GM19099 (cell line): ENCODE measurements around the gene UBAC2.

Experiments
- POLR2A ChIP-seq: IDR thresholded peaks from 3 replicates; pipeline ENCODE4 v1.6.1; 2011; ENCODE audit warnings: low read depth; ENCODE audit not compliant: insufficient read length; ENCODE audit errors: extremely low read depth

Gene UBAC2

DNA sequence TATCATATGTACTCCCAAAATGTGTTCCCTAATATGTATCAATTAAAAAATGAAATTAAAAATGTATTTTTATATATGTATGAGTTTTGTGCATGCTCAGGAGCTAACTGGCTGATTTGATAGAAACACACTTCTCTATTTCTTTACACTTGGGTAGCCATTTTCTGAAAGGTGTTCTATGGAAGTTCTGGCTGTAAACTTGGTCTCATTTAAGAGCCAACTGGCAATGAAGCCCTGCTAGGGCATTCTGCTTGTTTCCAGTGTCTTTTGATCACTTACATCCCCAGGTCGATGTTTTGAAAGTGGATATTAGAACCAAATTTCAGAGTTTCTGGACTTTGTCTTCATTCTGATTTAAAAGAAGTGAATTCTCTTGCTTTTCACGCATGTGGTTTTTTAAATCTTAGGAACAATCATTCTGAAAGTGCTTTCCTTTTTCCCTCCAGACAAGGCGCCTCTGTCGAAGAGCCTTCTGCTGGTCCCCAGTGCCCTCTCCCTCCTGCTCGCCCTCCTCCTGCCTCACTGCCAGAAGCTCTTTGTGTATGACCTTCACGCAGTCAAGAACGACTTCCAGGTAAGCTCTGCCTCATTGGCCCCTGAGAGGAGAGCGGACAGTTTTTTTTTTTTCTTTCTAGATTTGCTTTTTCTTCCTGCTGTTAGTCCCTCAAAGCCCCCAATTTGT, 37.5 kb downstream of the UBAC2 start:
- no peak for TF ChIP-seq POLR2A

- no peak for TF ChIP-seq POLR2A
Measured at GRCh38 chr13:99246100-99246499, 45.4 kb downstream of the UBAC2 start.

DNA sequence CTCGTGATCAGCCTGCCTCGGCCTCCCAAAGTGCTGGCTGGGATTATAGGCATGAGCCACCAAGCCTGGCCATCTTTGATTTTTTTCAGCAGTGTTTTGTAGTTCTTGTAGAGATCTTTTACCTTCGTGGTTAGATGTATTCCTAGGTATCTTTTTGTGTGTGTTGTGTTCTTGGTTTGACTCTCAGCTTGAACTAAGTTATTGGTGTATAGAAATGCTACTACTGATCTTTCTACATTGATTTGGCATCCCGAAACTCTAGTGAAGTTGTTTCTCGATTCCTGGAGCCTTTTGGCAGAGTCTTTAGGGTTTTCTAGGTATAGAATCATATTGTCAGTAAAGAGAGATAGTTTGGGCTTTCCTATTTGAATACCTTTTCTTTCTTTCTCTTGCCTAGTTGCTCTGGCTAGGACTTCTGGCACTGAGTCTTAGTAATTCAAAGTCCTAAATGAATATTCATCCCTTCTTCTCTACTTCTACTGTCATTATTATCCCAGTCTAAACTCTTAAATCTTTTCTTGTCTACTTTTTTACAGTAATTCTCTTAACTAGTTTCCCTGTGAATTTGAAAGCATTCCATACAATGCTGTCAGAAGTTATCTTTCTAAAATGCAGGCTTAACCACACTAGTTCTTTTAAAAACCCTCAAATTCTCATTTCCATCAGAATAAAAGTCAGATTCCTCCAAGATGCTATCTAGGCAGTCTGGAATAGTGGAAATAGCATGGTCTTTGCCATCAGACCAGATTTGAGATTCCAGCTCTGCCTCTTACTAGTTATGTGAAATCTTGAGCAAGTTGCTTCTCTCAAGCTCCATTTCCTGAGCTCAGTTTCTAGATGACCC, 50.5 kb downstream of the UBAC2 start:
- no peak for TF ChIP-seq POLR2A

- TF ChIP-seq POLR2A = no peak
Measured at GRCh38 chr13:99251921-99252320, 51.3 kb downstream of the UBAC2 start.

- TF ChIP-seq POLR2A = no peak
Measured at GRCh38 chr13:99254830-99255229, 54.2 kb downstream of the UBAC2 start.

- TF ChIP-seq POLR2A = no peak
Measured at GRCh38 chr13:99255271-99255670, 54.6 kb downstream of the UBAC2 start.

DNA sequence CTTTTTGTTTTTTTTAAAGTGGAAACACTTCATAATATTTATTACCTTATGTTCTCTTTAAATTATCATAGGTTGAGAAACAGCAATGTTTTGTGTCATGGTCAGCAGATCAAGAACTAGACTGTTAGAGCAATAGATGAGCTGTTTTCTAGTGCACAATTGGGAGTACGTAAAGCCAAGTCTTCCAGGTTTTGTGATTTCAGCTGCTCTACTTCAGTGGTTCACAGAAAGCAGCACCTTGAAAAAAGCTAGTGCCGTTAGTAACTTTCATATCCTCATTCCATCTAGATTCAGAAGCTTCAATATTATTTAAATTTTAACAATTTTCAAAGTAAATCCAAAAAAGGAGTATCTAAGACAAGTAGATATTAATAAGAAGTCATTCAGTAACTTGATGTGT, 55.6 kb downstream of the UBAC2 start:
- no peak for TF ChIP-seq POLR2A

GRCh38 chr13:99256709-99257108, 56.1 kb downstream of the UBAC2 start:
- TF ChIP-seq POLR2A = no peak

- no peak for TF ChIP-seq POLR2A
Measured at GRCh38 chr13:99257291-99257690, 56.6 kb downstream of the UBAC2 start.

- TF ChIP-seq POLR2A = no peak
Measured at GRCh38 chr13:99258210-99258860, 57.7 kb downstream of the UBAC2 start, which contains the start of gene GPR18. GPR18 (minus strand) TSS chr13:99258379; CDS start chr13:99255872, 2,507 bp downstream.

DNA sequence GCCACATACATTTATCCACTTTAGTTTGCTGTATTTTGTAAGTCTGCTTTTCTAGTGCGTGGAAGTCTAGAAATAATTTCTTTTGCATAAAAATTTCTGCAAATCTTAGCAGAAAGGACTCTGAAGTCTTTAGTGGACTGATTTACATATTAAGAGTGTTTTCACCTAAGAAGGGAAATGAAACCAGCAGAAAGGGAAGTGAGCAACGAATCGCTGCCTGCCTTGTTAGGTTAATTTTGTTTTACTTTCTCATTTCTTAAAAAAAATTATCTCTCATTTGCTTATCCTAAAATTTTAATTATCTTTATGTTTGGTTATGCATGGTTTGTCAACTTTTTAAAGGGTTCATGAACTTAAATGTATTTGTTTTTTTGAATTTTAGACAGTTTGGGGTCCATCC, 58.3 kb downstream of the UBAC2 start:
- TF ChIP-seq POLR2A = no peak

DNA sequence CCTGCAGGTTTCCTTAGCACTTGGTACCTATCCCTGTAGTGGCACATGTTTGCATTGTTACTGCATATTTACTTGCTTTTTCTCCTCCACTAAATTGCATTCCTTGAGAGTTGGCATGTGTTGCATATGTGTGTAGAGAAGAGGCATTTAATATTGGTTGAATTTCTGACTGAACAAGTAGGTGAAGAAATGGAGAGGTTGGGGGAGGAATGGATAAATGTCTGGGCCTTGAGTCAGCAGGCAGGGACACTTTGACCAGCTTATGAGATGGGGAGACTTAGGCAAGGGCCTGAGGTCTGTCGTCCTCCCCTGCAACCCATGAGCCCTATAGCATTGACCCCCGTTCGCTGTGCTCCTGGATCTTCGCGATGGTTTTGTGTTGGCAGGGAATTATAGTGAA, 59.6 kb downstream of the UBAC2 start:
- TF ChIP-seq POLR2A = no peak

DNA sequence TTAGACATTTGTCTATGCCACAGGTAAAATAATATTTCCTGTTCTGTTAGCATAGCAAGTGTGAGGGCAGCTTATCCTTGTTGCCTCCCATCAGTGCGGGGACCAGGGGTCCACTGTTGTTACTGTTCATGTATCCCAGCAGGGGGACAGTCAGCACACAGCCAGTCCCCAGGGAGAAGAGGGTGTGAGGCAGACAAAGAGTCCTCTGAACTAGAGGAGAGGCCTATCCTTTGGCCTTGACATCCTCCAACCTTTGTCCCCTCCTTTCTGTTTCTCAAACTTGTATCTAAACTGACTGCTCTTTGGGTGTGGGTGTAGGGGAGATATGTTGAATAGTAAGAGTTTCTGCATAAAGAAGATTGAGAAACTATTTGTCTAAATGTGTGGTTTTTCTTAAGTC, 60.4 kb downstream of the UBAC2 start:
- no peak for TF ChIP-seq POLR2A

DNA sequence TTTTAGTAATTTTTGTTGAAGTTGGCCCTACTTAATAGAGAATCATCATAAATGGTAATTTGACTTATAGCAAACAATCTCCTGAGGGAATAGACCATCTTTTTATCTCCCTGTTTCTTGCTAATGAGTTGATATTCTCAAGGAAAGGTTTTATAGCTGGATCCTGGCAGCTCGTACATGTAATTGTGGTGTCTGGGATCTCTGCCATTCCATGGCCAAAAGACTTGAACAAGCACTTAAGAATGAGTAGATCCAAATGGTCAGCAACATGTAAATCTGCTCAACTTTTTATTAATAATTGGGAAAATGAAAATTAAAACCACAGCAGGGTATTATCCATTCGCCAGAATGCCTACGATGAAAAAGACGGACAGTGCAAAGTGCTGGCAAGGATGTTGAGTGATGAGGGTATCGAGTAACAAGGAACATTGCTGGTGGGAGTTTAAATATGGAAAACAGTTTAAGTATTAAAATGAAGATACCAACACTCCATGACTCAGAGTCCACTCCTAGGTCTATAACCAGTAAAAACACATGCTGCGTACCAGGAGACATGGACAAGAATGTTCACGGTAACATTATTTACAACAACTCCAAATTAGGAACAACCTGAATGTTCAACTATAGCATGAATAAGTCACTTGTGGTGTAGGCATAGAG, 62.6 kb downstream of the UBAC2 start:
- no peak for TF ChIP-seq POLR2A

DNA sequence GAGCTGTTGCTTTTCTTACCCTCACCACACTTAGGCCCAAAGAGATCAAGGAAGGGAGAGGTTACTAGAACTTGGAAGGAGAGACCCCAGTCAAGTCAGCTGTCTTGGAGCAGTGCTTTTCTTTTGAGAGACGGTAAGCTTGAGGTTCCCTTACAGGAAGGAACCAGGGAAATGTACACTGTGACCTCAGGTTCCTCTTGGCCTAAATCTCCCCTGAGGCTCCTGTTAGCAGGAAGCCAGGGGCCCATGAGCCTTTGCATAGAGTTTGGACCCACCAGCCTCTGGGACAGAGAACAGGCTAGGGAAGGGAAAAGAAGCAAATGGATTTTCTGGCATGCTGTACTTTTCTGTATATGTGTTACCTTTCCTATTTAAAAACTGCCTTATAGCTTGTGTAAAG, 63.4 kb downstream of the UBAC2 start:
- TF ChIP-seq POLR2A = no peak
